Keratinocyte (primary cell): Measurements from ENCODE around the gene ZNF239. TPM values are rescaled to one million over a fixed set of nuclear protein-coding genes. Genes with fewer than 3 reads are reported as not detected.

Experiments used
- DNase-seq: peaks from one replicate; pipeline ENCODE4 v3.0.0-alpha.2; 2011; ENCODE audit warnings: low read depth, missing footprints, low spot score
- FAIRE-seq: peaks from 2 replicates; lab custom pipeline; 2011; peaks lifted over from hg19 to GRCh38; lab: Jason Lieb, UNC
- H2AFZ ChIP-seq: 2 replicates; pipeline ENCODE4 v1.6.0; 2012; ENCODE audit warnings: low read length, control low read depth, inconsistent platforms; ENCODE audit not compliant: control insufficient read depth
- H3K27ac ChIP-seq: 2 replicates; pipeline ENCODE4 v1.5.1; 2011; ENCODE audit warnings: low read length; ENCODE audit not compliant: control insufficient read depth, insufficient read depth
- H3K27me3 ChIP-seq: 3 replicates; pipeline ENCODE4 v1.6.0; 2011; ENCODE audit warnings: low read length; ENCODE audit not compliant: control insufficient read depth, insufficient read depth; ENCODE audit errors: extremely low read depth
- H3K36me3 ChIP-seq, 2 experiments: 2 replicates in 1 of 2; 3 replicates in 1 of 2; pipeline ENCODE4 v1.5.1; 2011; ENCODE audit warnings: low read length in 2 of 2, mild to moderate bottlenecking in 1 of 2; ENCODE audit not compliant: control insufficient read depth in 2 of 2, insufficient read depth in 2 of 2; ENCODE audit errors: extremely low read depth in 1 of 2
- H3K4me1 ChIP-seq: 3 replicates; pipeline ENCODE4 v1.5.1; 2011; ENCODE audit warnings: low read length; ENCODE audit not compliant: control insufficient read depth, insufficient read depth; ENCODE audit errors: extremely low read depth
- H3K4me2 ChIP-seq: 3 replicates; pipeline ENCODE4 v1.6.0; 2011; ENCODE audit warnings: low read depth, low read length; ENCODE audit not compliant: control insufficient read depth, insufficient read depth; ENCODE audit errors: extremely low read depth
- H3K4me3 ChIP-seq, 3 experiments: fragments of 200-600 bp in 1 of 3; sonication (generic) in 1 of 3; 2 replicates in 2 of 3; 3 replicates in 1 of 3; pipeline ENCODE4 v1.5.1; 2011 to 2016; ENCODE audit warnings: low read length in 3 of 3, mild to moderate bottlenecking in 3 of 3, control low read depth in 2 of 3, inconsistent platforms in 1 of 3, low read depth in 1 of 3, mixed read lengths in 1 of 3, mixed run types in 1 of 3, moderate library complexity in 1 of 3; ENCODE audit not compliant: control insufficient read depth in 2 of 3, insufficient read depth in 2 of 3; ENCODE audit errors: extremely low read depth in 1 of 3
- H3K79me2 ChIP-seq: 2 replicates; pipeline ENCODE4 v1.6.0; 2012; ENCODE audit warnings: low read length; ENCODE audit not compliant: control insufficient read depth, insufficient read depth
- H3K9ac ChIP-seq: 3 replicates; pipeline ENCODE4 v1.6.0; 2011; ENCODE audit warnings: low read length; ENCODE audit not compliant: control insufficient read depth, insufficient read depth; ENCODE audit errors: extremely low read depth
- H3K9me1 ChIP-seq: 3 replicates; pipeline ENCODE4 v1.6.0; 2011; ENCODE audit warnings: low read length; ENCODE audit not compliant: control insufficient read depth, insufficient read depth; ENCODE audit errors: extremely low read depth
- H3K9me3 ChIP-seq: 2 replicates; pipeline ENCODE4 v1.5.1; 2012; ENCODE audit warnings: low read depth, low read length; ENCODE audit not compliant: control insufficient read depth
- H4K20me1 ChIP-seq: 3 replicates; pipeline ENCODE4 v1.6.0; 2011; ENCODE audit warnings: low read length; ENCODE audit not compliant: control insufficient read depth, insufficient read depth; ENCODE audit errors: extremely low read depth
- EZH2 ChIP-seq: IDR thresholded peaks from one replicate; pipeline ENCODE4 v1.6.1; 2012; ENCODE audit warnings: inconsistent platforms, mild to moderate bottlenecking, low read length, moderate library complexity
- dilution Hi-C: fragments of 300-500 bp; cut with MboI; formaldehyde crosslinking; loops from one replicate; pipeline ENCODE4 v1.7.0; 2020; ENCODE audit warnings: low sequenced_read_pairs; ENCODE audit not compliant: extremely low pct_ligation_motif_present
- polyA plus RNA-seq, 5 experiments: library from polyadenylated mRNA; depleted of rRNA in 3 of 5; stranded (reverse) in 3 of 5; stranded (forward) in 1 of 5; unstranded in 1 of 5; fragments of >200 nt; gene quantifications; 1 replicate in 1 of 5; 2 replicates in 3 of 5; 3 replicates in 1 of 5; pipeline versions ENCODE4 v1.2.1 to v1.2.3, GENCODE V29; 2011 to 2012; ENCODE audit warnings: missing spikeins in 2 of 5, low read depth in 1 of 5, low replicate concordance in 1 of 5
- TF ChIP-seq, protein P1 (sequence below), 3 experiments: IDR thresholded peaks in 1 of 3; conservative IDR thresholded peaks in 1 of 3; optimal IDR thresholded peaks in 1 of 3; 2 replicates in 2 of 3; 3 replicates in 1 of 3; pipeline versions ENCODE3 to v1.5.1; 2011; ENCODE audit warnings: low read length in 3 of 3, mild to moderate bottlenecking in 3 of 3, moderate library complexity in 2 of 3, control low read depth in 1 of 3, inconsistent platforms in 1 of 3; ENCODE audit not compliant: insufficient read depth in 2 of 3; ENCODE audit errors: extremely low read depth in 1 of 3

ZNF239 gene
- polyA plus RNA-seq, 1 donor (not counting 4 experiments of a cell fraction or from before 2014, with no cell fraction given), result 1.1 TPM

- DNase-seq (no peak), FAIRE-seq (no peak)
- no peaks in the 10 kb centered on the region for H3K79me2 ChIP-seq
- no peaks in the 10 kb centered on the region for H3K4me1 ChIP-seq
- no peaks in the 10 kb centered on the region for H3K36me3 ChIP-seq
- no peak overlapping the region for H3K27ac ChIP-seq
- no peaks in the 10 kb centered on the region for H3K27me3 ChIP-seq
- no peak overlapping the region for H3K9ac ChIP-seq
- no peak overlapping the region for H3K4me3 ChIP-seq
- no peaks in the 10 kb centered on the region for H4K20me1 ChIP-seq
- H3K4me2 ChIP-seq, result no peak overlapping the region
- dilution Hi-C loops, result no loop called here
- H2AFZ ChIP-seq, result no peak overlapping the region
- TF ChIP-seq, protein P1, sequence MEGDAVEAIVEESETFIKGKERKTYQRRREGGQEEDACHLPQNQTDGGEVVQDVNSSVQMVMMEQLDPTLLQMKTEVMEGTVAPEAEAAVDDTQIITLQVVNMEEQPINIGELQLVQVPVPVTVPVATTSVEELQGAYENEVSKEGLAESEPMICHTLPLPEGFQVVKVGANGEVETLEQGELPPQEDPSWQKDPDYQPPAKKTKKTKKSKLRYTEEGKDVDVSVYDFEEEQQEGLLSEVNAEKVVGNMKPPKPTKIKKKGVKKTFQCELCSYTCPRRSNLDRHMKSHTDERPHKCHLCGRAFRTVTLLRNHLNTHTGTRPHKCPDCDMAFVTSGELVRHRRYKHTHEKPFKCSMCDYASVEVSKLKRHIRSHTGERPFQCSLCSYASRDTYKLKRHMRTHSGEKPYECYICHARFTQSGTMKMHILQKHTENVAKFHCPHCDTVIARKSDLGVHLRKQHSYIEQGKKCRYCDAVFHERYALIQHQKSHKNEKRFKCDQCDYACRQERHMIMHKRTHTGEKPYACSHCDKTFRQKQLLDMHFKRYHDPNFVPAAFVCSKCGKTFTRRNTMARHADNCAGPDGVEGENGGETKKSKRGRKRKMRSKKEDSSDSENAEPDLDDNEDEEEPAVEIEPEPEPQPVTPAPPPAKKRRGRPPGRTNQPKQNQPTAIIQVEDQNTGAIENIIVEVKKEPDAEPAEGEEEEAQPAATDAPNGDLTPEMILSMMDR (optimal IDR thresholded peaks at IDR 0.05 in 1 of 3, IDR thresholded peaks at IDR 0.05 in 1 of 3, conservative IDR thresholded peaks at IDR 0.05 in 1 of 3; ENCODE audit: extremely low read depth in 1 of 3, insufficient read depth in 2 of 3, low read length in 3 of 3), result no peak
- TF ChIP-seq EZH2, result no peak
- H3K9me1 ChIP-seq, result no peaks in the 10 kb centered on the region
- no peaks in the 10 kb centered on the region for H3K9me3 ChIP-seq
These were observed 9.6 kb upstream of the ZNF239 start for GRCh38 chr10:43584051-43584450.

GRCh38 chr10:43576580-43576979 is 2.2 kb upstream of the ZNF239 start:
- FAIRE-seq (no peak), DNase-seq (no peak)
- no peaks in the 10 kb centered on the region for H4K20me1 ChIP-seq
- H3K27ac ChIP-seq, result no peak overlapping the region
- no peak overlapping the region for H3K4me2 ChIP-seq
- H3K36me3 ChIP-seq, result no peaks in the 10 kb centered on the region
- peaks cover 3% of the 10 kb centered on the region for H3K4me1 ChIP-seq
- no peaks in the 10 kb centered on the region for H3K9me1 ChIP-seq
- TF ChIP-seq EZH2, result no peak
- TF ChIP-seq, protein P1 (optimal IDR thresholded peaks at IDR 0.05 in 1 of 3, IDR thresholded peaks at IDR 0.05 in 1 of 3, conservative IDR thresholded peaks at IDR 0.05 in 1 of 3; ENCODE audit: extremely low read depth in 1 of 3, insufficient read depth in 2 of 3, low read length in 3 of 3), result no peak
- dilution Hi-C loops, result no loop called here
- no peaks in the 10 kb centered on the region for H3K9me3 ChIP-seq
- H3K79me2 ChIP-seq, result no peaks in the 10 kb centered on the region
- no peak overlapping the region for H3K4me3 ChIP-seq
- no peak overlapping the region for H2AFZ ChIP-seq
- H3K9ac ChIP-seq, result no peak overlapping the region
- peaks cover 9% of the 10 kb centered on the region for H3K27me3 ChIP-seq
